Heart left ventricle (tissue), 16 donors: ENCODE data around the gene CDH13. TPM values are rescaled to one million over a fixed set of nuclear protein-coding genes. Genes with fewer than 3 reads are reported as not detected.

Experiments
- ATAC-seq, 4 donors: fragments of 200-7000 bp; cut with Tn5 transposase; one replicate each; pipeline ENCODE4 v1.9.1; 2020 to 2022; ENCODE audit warnings: moderate library complexity in 4 of 4, mild to moderate bottlenecking in 3 of 4, moderate number of reproducible peaks in 1 of 4
- DNase-seq, 5 donors: peaks; one replicate each; pipeline ENCODE4 v3.0.0-alpha.2; 2020
- H3K27ac ChIP-seq, 12 donors: fragments of 200-600 bp; sonication (generic) in 4 of 12; one replicate each; pipeline versions ENCODE4 v1.5.0 to v1.8.0; 2016 to 2022; ENCODE audit warnings: mild to moderate bottlenecking in 2 of 12
- H3K27me3 ChIP-seq, 9 donors: fragments of 200-600 bp; sonication (generic) in 2 of 9; one replicate each; pipeline versions ENCODE4 v1.5.1 to v1.8.0; 2016 to 2022; ENCODE audit warnings: mild to moderate bottlenecking in 3 of 9
- H3K36me3 ChIP-seq, 9 donors: fragments of 200-600 bp; sonication (generic) in 2 of 9; one replicate each; pipeline versions ENCODE4 v1.5.0 to v1.8.0; 2018 to 2022; ENCODE audit warnings: mild to moderate bottlenecking in 2 of 9
- H3K4me1 ChIP-seq, 12 donors: fragments of 200-600 bp; sonication (generic) in 4 of 12; one replicate each; pipeline versions ENCODE4 v1.5.0 to v1.8.0; 2016 to 2022; ENCODE audit warnings: mild to moderate bottlenecking in 3 of 12
- H3K4me3 ChIP-seq, 12 donors: fragments of 200-600 bp; sonication (generic) in 4 of 12; one replicate each; pipeline versions ENCODE4 v1.5.0 to v1.8.0; 2017 to 2022; ENCODE audit warnings: mild to moderate bottlenecking in 9 of 12, moderate library complexity in 4 of 12
- H3K9me3 ChIP-seq, 12 donors: fragments of 200-600 bp; sonication (generic) in 4 of 12; one replicate each; pipeline versions ENCODE4 v1.5.0 to v1.8.0; 2016 to 2022; ENCODE audit warnings: mild to moderate bottlenecking in 1 of 12
- POLR2A ChIP-seq, 2 donors: fragments of 450-650 bp; IDR thresholded peaks; one replicate each; pipeline ENCODE4 v1.6.1; 2017; ENCODE audit warnings: antibody characterized with exemption in 2 of 2, mild to moderate bottlenecking in 2 of 2, moderate library complexity in 2 of 2
- WGBS, 4 donors: extraction: QIAGEN DNeasy Blood & Tissue Kit in 2 of 4; methylation state at CpG; one replicate each; pipeline versions ENCODE4 v1.1.5 to v1.1.7; 2013 to 2018; 5-methylcytosine and 5-hydroxymethylcytosine counted together
- intact Hi-C, 10 donors: fragments of 100-400 bp; cut with DNase I; formaldehyde crosslinking; loops; one replicate each; pipeline versions ENCODE4 v1.11.1 to v1.14.2; 2022
- polyA plus RNA-seq, 2 donors: library from polyadenylated mRNA; stranded (reverse); fragments of 200-250 nt; gene quantifications; one replicate each; pipeline ENCODE4 v1.2.3, GENCODE V29; 2013
- total RNA-seq, 9 donors: library from RNA; depleted of rRNA in 2 of 9; stranded (reverse); fragments of >200 nt in 2 of 9; fragmentation: NEBNext Ultra II Directional in 3 of 9; extraction: Animal tissue kit (Norgen Biotek cat#: 25700) in 3 of 9; gene quantifications; one replicate each; pipeline versions ENCODE4 v1.1.0 to v1.2.4, GENCODE V29; 2016 to 2023
- TF ChIP-seq, protein P1 (sequence below), 12 donors: fragments of 200-600 bp; sonication (generic) in 4 of 12; IDR thresholded peaks; one replicate each; pipeline versions ENCODE4 v1.5.0 to v1.8.0; 2018 to 2022; ENCODE audit warnings: antibody characterized with exemption in 12 of 12, mild to moderate bottlenecking in 5 of 12
- donor health status: ischemic (EF 13 %, LVEDD 7.1; RV severe dilation, severe dysfunction).
- donor health status: healthy with polysubstance abuse.
- donor health status: DM: no; HTN: yes; CAD: no.
- donor health status: DM: no; HTN: no; CAD: no.
- donor health status: ischemic (EF 25% LVEDD 6.9; RV normal size, moderate dysfunction).
- donor health status: ischemic (EF 25% LVEDD 5.7; RV mildly dilated, moderate dysfunction).
- donor health status: healthy.
- donor health status: DM: yes; HTN: yes; CAD: no.
- donor health status: ischemic (EF 35%, LVEDD 5.7; RV mildly dilated, moderate dysfunction).
- donor health status: nonischemic (EF 11% LVEDD 7.7; RV severe dilation, severe dysfunction).
- donor health status: DM: yes; HTN: yes; CAD: no.
- donor health status: PGD.
- donor health status: ischemic (EF 29% LVEDD 5.4; RV normal size, mild dysfunction).
- donor health status: nonischemic (EF 23%, LVEDD 6.1; RV moderate dilation, normal function).

CDH13 gene
- total and polyA plus RNA-seq, 11 donors = 15.0 to 172 (median 137) TPM

DNA sequence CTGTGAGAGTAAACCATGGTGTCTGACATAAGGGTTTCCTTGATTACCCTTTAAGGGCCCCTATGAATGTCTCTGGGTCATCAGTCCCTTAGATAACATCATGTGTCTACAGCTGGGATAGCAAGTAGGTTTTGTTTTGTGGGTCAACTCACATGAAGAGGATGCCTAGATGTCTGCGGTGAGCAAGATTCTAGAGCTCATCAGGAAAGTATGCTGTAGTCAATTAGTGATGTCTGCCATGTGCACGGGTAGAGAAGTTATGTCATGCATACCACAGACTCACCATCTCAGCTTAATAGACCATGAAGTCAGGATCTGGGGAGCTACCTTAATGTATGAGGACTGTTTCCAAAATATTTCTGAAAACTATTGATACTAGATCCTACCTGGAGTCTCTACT is 57.5 kb downstream of the CDH13 start:
- intact Hi-C loops = no loop called here
- ATAC-seq = no peak

DNA sequence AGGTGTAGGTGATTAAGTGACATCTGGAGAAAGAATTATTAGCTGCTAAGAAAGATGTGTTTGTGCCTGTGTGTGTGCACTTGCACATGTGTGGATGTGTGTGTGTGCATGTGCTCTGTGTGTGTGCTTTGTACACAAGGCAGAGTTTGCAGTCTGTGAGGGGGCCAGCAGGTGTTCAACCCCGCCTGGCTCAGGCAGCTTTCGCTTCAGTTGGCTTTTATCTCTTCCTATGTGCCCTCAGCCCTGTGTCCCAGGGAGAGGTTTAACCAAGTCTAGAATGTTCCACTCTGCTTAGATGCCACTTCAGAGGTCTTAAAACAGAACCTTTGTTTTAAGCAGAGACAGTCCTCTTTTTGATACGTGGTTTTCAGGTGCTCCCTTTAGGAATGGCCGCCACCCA is 58.8 kb downstream of the CDH13 start:
- no peak overlapping the region for H3K27ac ChIP-seq
- H3K4me3 ChIP-seq = no peak overlapping the region
- intact Hi-C loops = no loop called here
- no peaks in the 10 kb centered on the region for H3K9me3 ChIP-seq
- TF ChIP-seq POLR2A (IDR thresholded peaks at IDR 0.05) = no peak
- TF ChIP-seq, protein P1, sequence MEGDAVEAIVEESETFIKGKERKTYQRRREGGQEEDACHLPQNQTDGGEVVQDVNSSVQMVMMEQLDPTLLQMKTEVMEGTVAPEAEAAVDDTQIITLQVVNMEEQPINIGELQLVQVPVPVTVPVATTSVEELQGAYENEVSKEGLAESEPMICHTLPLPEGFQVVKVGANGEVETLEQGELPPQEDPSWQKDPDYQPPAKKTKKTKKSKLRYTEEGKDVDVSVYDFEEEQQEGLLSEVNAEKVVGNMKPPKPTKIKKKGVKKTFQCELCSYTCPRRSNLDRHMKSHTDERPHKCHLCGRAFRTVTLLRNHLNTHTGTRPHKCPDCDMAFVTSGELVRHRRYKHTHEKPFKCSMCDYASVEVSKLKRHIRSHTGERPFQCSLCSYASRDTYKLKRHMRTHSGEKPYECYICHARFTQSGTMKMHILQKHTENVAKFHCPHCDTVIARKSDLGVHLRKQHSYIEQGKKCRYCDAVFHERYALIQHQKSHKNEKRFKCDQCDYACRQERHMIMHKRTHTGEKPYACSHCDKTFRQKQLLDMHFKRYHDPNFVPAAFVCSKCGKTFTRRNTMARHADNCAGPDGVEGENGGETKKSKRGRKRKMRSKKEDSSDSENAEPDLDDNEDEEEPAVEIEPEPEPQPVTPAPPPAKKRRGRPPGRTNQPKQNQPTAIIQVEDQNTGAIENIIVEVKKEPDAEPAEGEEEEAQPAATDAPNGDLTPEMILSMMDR (IDR thresholded peaks at IDR 0.05) = no peak
- no peaks in the 10 kb centered on the region for H3K27me3 ChIP-seq
- no peak for ATAC-seq
- 94 to 96% (median 96%) methylated on average over 4 of the region's 4 CpGs for WGBS, 4 donors
- H3K4me1 ChIP-seq = peaks cover 0 to 22% (median 3%) of the 10 kb centered on the region in 12 donors
- DNase-seq = no peak
- H3K36me3 ChIP-seq = no peaks in the 10 kb centered on the region

More for the DNA sequence above, 57.5 kb downstream of the CDH13 start:
- H3K4me1 ChIP-seq = peaks cover 0 to 22% (median 3%) of the 10 kb centered on the region in 12 donors
- H3K27ac ChIP-seq = no peak overlapping the region
- TF ChIP-seq, protein P1 (IDR thresholded peaks at IDR 0.05) = no peak
- no peak for TF ChIP-seq POLR2A (IDR thresholded peaks at IDR 0.05)
- no peaks in the 10 kb centered on the region for H3K9me3 ChIP-seq
- WGBS, 4 donors = 87 to 100% (median 90%) methylated on average over 2 of the region's 2 CpGs
- no peak for DNase-seq
- H3K36me3 ChIP-seq = no peaks in the 10 kb centered on the region
- H3K27me3 ChIP-seq = no peaks in the 10 kb centered on the region
- no peak overlapping the region for H3K4me3 ChIP-seq

DNA sequence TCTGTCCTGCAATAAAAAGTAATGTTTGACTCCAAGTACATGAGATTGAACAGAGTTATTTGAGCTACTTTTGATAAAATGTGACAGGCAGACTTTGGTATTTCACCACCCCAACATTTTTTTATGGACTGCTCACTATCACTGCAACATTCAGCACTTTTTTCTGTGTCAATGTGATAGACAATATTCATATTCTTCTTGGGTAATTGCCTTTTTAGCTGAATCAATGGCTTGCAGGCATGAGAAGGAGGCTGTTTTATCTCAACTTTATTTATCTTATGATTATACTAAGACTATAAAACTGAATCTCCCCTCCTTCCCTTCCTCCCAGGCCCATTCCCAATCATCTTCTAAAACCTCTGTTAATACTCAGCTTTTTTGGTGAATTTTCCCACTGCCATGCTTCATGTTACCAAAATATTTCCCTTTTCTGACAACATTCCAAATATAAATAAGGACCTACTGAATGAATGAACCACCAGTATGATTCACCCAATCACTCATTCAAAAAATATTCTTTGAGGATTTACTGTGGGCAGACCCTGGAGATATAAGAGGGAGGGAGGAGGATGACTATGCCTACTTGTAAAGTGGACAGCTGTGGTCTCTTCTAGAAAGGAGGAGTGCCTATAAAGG is 67.6 kb downstream of the CDH13 start:
- DNase-seq = no peak
- Histone ChIP-seq H3K4me1 (peaks cover 0 to 28% (median 15%) of the 10 kb centered on the region in 12 donors), H3K27ac (no peak overlapping the region), H3K27me3 (no peaks in the 10 kb centered on the region), H3K4me3 (no peak overlapping the region), H3K36me3 (no peaks in the 10 kb centered on the region), H3K9me3 (no peaks in the 10 kb centered on the region)
- TF ChIP-seq, protein P1 (IDR thresholded peaks at IDR 0.05) = no peak
- no peak for TF ChIP-seq POLR2A (IDR thresholded peaks at IDR 0.05)
- no peak for ATAC-seq
- intact Hi-C loops = no loop called here

DNA sequence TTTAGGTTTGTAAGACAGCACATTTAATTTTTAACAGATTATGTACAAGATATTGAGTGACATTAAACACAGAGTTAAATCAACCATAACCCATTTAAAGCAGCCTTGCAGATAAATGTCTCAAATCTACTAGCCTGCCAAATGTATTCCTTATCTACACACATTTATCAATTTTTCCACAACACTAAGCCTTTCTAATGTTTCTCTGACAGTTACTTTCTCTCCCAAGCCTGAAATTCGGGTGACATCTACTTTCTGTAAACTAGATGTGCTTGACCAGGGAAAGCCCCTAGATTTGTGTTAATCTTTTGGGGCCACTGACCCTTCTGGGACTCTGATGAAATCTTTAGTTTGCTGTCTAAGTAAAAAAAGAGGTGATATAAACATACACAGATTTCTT is 69.0 kb downstream of the CDH13 start:
- intact Hi-C loops = loop anchor here in 2 of 10 donors (5.0 kb wide), 3 partner anchors 41 to 59 kb away; no protein-coding TSS in a partner anchor
- Histone ChIP-seq H3K9me3 (no peaks in the 10 kb centered on the region), H3K36me3 (no peaks in the 10 kb centered on the region), H3K4me1 (peaks cover 0 to 42% (median 27%) of the 10 kb centered on the region in 12 donors), H3K27me3 (no peaks in the 10 kb centered on the region), H3K4me3 (no peak overlapping the region), H3K27ac (no peak overlapping the region)
- DNase-seq (no peak), ATAC-seq (no peak)
- 32 to 41% (median 39%) methylated on average over 1 of the region's 1 CpG for WGBS, 4 donors
- TF ChIP-seq, protein P1 (IDR thresholded peaks at IDR 0.05) = no peak
- no peak for TF ChIP-seq POLR2A (IDR thresholded peaks at IDR 0.05)
